ENCODE measurements around the gene WDR36. TPM values are rescaled to one million over a fixed set of nuclear protein-coding genes. Genes with fewer than 3 reads are reported as not detected.

WDR36 gene
- total RNA-seq, result 55.8 and 69.1 TPM in 2 replicates

GRCh38 chr5:111092062-111092853, at the start of gene WDR36:
Gene WDR36 (plus strand): TSS chr5:111092348. CDS start chr5:111092457, 109 bp downstream.

GRCh38 chr5:111071413-111071812, 20.7 kb upstream of the WDR36 start, which contains the start of gene TSLP:
Gene TSLP (plus strand): TSS chr5:111071713. CDS start chr5:111071891, 178 bp downstream.

Other genes with a start within 250 kb of the WDR36 start
- gene TSLP, start 20.6 kb upstream of the WDR36 start, total RNA-seq, result 3.2 and 15.6 TPM in 2 replicates
- 1.5 and 1.8 TPM in 2 replicates for gene CAMK4, start 132.0 kb downstream of the WDR36 start, total RNA-seq